Nucleus accumbens (tissue), 56 donors: Measurements from ENCODE around the gene NHERF2.
"Not testable (repeated sequence)": the region's sequence is repeated elsewhere in the genome, so short reads cannot be mapped to it uniquely, and the experiment has no call there.

Experiments
- DNase-seq, 56 donors: peaks; one replicate each; lab custom pipeline; 2025; lab: John Stamatoyannopoulos, UW

NHERF2 gene

DNA sequence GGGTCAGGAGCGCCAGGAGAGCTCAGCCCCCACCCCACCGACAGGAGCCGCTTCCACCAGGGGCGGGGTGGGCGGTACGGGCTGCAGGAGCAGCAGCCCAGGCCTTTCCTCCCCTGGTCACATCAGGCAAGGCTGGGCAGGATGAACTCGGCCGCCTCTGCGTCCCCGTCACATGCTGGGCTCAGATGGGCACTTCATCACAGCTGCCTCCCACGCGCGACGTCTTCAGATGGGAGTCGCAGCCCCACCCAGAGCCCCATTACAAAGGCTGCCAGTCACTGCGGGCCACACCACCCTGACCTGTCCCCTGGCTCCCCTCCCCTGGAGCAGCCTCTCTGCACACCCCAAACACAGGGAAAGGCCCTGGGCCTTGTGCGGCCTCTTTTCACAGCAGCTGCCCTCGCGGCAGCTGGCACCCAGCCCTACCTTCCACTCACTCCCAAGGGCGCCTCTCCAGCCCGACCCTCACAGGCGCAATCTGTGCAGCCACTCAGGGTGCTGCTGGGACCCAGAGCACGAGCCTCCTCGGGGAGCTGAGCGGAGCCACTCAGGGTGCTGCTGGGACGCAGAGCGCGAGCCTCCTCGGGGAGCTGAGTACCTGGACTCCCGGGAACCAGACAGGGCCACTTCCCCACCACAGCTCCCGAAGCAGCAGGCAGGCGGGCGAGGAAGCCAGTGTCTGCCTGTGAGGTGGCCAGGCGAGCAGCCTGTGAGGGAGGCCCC lies 21.7 kb upstream of the NHERF2 start:
- DNase-seq: no peak

DNA sequence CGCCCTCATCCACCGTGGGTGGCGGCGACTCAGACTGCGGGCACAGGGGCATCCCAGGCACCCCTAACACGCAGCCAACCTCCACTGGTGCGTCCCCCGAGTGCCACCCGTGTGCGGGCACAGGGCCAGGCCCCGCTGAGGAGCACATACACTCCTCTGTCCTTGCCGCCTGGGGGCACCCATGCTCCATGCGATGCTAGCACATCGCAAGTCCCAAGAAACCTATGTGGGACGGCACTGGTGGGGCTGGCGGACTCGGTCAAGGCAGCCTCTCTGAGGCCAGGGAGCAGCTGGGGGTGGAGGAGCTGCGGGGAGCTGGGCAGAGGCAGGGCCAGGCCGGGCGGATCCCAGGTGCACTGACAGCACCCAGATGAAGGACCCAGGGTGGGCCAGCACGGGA lies 21.1 kb upstream of the NHERF2 start:
- peak in 1 of 56 donors; percentile 38 for DNase-seq

DNA sequence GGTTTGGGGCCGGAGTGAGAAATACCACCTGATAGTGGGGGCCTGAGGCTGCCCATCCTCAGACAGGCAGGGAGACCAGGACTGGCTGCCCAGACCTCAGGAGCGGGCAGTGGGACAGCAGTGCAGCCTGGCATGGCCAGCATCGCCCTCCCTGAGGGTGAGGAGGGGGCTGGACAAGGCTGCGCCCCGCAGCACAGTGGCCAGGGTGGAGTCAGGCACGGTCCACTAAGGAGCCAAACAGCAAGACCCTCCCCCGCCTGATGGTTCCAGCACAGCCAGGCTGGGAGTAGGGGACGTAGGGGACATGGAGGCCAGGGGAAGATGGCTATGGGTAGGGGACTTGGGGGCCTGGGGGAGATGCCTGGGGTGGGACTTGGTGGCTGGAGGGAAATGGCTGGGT lies 20.4 kb upstream of the NHERF2 start:
- no peak for DNase-seq

DNA sequence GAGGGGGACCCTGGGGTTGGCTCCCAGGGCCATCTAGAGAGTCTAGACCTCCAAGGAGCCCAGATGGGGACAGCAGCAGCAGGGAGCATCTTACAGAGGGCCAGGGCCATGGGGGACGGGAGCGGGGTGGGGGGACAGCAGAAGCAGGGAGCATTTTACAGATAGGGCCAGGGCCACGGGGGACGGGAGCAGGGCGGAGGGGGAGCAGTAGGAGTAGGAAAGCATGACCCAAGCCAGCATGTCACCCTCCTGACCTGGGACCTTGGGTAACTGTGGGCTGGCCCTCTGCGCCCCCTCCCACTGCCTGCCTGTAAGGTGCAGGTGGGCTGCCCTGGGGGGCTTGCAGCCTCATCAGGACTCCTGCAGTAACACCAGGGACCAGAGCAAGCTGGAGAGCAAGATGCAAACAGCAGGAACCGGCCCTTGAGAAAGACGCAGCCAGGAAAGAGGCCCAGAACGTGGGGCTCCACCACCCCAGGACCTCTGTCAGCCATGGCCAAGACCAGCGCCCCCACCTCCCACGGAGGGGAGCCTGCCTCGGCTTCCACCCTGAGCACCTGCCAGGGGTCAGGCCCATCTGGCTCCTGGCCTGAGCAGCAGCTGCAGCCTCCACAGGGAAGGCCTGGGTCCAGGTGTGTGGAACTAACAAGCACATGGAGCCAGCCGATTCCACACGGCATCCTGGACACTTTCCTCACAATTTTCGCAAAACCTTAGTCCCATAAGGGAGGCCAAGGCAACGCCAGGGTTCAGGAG lies 19.4 kb upstream of the NHERF2 start:
- no peak for DNase-seq

DNA sequence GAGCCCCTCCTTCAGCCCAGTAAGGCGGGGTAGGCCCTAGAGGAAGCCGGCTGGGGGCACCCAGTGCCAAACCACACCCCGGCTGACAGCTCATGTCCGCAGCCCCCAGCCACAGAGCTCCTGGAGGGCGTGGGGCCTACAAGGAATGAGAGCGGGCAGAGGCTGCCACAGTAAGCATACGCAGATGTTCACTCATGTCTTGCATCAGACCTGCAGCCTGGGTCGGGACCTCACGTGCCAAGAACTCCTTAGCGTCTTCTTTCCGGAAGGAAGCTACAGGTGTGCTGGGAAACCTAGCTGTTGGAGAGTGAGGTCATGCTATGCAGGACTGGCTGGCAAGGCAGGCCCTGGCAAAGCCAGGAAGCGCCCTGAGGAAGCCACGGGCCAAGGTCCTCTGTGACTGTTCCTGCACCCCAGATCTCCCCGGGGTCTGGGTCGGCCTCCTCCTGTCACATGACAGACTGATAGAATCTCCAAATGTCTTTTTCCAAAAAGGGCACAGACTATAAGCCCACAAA lies 18.6 kb upstream of the NHERF2 start:
- DNase-seq: no peak

DNA sequence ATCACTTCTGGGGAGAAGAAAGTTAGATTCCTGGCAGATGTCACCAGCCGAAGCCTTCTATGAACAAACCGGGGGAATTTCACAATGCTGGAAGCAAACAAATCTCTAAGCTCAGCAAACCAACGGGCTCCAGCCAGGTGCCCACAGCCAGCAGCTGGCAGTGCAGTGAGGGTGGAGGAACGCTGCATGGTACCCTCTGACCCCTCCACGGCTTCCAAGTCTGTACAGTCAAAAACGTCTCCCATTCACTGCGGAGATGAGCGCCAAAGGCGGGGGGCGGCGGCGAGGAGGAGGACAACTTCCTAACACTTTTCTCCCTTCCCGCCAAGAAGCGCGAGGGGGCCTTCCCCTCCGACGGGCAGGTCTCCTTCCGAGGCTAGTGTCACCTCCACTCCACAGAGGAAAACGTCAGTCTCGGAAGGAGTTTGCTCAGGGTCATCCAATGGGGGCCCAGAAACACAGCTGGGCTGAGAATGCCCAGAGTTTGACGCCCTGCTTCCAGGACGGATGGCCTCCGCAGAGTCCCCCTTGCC lies 18.0 kb upstream of the NHERF2 start:
- DNase-seq: no peak

DNA sequence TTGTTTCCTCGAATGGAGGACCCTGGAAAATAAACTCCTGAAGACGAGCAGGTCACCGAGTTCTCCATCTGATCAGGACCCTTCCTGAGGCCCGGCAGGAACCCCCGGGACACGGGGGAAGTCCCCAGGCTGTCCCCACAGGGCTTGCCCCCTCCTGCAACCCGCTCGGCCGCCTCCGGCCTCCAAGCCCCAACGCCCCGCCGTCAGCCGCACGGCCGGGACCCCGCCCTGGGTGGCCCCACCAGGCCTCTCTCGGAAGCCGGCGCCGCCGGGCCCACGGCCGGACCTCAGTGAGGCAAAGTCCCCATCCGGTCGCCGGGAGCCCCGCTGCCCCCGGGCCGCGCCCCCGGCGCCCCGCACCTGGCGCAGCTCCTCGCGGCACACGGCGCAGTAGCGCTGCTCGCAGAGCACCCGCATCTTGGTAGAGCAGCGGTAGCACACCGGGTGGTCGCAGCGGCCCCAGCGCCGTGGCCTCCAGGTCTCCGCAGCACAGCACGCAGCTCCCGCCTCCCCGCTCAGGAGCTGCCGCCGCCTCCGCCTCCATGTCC lies 17.5 kb upstream of the NHERF2 start:
- peak in 1 of 56 donors; percentile 28 for DNase-seq

DNA sequence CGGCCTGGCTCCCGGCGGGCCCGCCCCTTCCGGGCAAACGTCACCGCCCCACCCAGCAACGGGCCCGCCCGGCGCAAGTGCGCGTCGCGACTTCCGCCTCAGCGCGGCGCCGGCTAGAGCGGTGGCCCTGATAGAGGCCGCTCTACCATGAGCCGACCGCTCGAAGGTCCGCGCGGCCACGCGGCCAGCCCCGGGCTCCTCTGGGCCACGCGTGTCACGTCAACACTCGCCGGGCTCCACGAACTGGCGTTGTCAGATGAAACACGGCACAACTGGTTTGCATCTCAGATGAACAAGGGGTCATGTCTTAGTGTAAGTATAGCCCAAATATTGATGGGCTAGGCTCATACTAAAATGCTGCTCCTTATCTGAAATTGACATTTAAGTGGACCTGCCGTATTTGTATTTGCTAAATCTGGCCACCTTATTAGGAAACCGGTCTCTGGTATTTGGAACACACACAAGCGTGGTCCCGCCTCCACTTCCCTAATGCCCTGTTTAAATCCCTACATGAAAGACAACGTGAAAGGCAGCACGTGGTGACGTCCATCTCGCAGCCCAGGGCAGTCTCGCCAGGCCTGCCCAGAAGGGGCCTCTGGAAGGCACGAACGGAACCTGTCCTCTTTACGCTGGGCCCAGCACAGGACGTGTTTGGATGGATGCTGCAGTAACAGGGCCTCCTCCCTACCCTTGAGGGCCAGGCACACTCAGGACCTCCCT lies 16.8 kb upstream of the NHERF2 start, which contains the start of gene ZNF598:
Gene ZNF598, minus strand, starts transcription at position 31 of the 720 bp plus-strand sequence.
- DNase-seq: peak in 54 of 56 donors; percentile 19 to 86 (median 68)

DNA sequence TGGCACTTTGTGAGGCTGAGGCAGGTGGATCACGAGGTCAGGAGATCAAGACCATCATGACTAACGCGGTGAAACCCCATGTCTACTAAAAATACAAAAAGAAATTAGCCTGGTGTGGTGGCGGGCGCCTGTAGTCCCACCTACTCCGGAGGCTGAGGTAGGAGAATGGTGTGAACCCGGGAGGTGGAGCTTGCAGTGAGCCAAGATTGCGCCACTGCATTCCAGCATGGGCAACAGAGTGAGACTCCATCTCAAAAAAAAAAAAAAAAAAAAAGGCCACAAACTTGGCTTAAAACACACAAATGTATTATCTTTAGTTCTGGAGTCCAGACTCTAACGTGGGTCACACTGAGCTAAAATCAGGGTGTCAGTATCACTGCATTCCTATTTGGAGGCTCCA lies 15.0 kb upstream of the NHERF2 start:
- not testable (repeated sequence) for DNase-seq

DNA sequence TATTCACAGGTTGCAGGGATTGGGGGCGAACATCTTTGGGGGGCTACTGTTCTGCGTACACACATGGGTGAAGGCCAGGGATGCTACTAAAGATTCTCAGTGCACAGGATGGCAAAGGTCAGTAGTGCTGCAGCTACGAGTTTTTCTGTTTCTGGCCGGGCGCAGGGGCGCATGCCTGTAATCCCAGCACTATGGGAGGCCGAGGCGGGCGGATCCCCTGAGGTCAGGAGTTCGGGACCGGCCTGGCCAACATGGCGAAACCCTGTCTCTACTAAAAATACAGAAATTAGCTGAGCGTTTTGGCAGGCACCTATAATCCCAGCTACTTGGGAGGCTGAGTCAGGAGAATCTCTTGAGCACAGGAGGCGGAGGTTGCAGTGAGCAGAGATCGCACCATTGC lies 13.2 kb upstream of the NHERF2 start:
- no peak for DNase-seq

DNA sequence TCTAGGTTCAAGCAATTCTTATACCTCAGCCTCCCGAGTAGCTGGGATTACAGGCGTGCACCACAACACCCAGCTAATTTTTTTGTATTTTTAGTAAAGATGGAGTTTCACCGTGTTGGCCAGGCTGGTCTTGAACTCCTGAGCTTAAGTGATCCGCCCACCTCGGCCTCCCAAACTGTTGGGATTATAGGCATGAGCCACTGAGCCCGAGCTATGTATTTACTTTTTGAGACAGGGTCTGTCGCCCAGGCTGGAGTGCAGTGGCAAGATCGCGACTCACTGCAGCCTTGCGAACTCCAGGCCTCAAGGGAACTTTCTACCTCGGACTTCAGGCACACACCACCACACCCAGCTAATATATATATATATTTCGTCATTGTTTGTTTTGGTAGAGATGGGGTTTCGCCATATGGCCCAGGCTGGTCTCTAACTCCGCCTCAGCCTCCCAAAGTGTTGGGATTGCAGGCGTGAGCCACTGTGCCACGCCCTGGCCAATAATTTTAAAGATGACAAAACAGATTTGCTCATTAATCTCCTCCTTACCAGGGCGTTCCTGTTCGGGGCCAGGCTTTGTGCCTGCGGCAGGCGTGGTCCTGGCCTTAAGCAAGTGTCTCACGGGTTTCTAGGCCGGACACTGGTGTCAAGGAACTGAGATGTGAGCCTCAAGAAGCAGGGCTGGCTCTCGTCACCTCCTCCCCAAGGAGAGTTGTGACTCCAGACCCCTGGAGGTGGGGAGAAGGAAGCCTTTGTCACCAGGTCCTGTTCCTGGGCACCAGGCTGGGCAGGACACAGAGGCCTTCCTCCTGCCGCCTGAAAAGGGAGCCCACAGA lies 11.4 kb upstream of the NHERF2 start:
- no peak for DNase-seq

DNA sequence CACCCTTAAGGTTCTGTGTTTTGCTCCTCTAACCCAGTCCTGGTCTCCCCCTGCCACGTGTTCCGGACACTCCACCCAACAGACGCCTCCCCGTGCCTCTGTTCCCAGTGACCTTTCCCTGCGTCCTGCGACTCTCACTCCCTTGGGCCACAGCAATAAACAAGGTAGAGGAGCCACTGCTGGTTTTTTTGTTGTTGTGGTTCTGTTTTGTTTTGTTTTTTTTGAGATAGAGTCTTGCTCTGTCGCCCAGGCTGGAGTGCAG lies 10.8 kb upstream of the NHERF2 start:
- no peak for DNase-seq

DNA sequence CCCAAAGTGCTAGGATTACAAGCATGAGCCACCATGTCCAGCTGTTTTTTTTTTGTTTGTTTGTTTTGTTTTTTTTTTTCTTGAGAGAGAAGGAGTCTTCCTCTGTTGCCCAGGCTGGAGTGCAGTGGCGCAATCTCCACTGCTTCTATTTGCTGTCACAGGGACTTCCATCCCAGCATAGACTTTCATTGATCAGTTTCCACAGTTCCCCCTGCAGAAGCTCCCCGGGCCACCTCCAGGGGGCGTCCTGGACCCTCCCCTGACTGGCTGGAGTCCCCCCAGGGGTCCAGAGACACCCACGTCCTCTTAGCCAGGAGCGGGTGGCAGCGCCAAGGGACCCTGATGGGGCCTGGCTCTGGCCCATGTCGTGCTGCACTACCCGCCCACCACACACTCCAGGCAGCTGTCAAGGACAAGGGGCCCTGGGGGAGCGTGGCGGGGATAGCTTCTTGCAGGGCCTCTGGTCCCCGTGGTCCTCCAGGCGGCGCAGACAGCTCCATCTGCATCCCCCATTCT lies 10.2 kb upstream of the NHERF2 start:
- no peak for DNase-seq

DNA sequence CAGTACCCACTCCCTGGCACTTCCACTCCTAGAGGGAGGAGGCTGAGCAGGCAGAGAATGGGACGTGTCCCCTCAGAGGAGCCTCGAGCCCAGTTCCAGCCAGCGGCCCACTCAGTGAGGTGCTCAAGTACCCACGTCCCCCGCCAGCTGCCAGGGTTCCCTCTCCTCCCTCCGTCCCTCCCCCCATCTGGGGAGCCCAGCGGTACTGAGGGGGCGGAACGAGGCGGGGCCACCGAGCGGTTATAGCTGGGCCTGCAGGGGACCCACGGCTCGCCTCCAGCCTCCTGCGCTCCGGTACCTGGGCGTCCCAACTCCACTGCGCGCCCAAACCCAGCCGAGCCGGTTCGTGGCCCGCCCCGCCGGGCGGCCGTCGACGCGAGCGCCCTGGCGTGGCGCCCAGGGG lies 7.2 kb upstream of the NHERF2 start, which contains the start of gene NPW:
Gene NPW, plus strand, starts transcription at position 268 of the 403 bp plus-strand sequence.
- no peak for DNase-seq

DNA sequence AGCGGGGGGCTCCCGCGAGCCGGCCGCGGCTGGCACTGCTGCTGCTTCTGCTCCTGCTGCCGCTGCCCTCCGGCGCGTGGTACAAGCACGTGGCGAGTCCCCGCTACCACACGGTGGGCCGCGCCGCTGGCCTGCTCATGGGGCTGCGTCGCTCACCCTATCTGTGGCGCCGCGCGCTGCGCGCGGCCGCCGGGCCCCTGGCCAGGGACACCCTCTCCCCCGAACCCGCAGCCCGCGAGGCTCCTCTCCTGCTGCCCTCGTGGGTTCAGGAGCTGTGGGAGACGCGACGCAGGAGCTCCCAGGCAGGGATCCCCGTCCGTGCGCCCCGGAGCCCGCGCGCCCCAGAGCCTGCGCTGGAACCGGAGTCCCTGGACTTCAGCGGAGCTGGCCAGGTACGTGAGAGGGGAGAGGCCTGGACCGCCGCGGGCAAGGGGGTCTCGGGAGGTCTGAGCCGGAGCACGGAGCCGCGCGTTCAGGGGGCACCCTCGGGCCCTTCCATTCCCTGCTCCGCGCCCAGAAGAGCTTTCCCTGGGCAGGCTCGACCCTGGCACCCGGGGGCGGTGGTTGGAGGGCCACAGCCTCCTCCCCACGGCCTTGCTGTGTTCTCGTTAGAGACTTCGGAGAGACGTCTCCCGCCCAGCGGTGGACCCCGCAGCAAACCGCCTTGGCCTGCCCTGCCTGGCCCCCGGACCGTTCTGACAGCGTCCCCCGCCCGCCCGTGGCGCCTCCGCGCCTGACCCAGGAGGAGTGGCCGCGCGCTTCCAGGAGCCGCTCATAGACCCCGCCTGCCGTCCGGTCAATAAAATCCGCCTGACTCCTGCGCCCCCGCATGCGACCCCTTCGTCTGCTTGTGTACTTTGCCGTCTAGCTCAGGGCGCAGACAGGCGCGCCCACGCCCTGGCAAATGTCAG lies 6.5 kb upstream of the NHERF2 start:
- DNase-seq: no peak

DNA sequence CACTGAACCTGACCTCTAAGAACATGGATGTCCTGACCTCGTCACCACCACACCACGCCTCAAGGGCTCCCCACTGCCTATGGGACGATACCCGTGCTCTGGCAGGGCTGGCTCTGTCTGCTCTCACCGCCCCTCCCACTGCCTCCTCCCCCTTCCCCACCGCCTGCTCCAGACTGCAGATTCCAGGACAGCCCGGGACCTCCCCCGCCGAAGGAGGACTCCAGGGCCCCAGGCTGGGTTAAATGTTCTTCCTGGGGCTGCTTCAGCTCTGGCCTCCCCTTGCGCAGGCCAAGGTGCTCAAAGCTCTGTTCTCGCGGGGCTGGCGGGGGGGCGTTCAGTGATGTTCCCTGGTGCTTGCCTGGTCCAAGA lies 4.0 kb upstream of the NHERF2 start:
- DNase-seq: no peak

DNA sequence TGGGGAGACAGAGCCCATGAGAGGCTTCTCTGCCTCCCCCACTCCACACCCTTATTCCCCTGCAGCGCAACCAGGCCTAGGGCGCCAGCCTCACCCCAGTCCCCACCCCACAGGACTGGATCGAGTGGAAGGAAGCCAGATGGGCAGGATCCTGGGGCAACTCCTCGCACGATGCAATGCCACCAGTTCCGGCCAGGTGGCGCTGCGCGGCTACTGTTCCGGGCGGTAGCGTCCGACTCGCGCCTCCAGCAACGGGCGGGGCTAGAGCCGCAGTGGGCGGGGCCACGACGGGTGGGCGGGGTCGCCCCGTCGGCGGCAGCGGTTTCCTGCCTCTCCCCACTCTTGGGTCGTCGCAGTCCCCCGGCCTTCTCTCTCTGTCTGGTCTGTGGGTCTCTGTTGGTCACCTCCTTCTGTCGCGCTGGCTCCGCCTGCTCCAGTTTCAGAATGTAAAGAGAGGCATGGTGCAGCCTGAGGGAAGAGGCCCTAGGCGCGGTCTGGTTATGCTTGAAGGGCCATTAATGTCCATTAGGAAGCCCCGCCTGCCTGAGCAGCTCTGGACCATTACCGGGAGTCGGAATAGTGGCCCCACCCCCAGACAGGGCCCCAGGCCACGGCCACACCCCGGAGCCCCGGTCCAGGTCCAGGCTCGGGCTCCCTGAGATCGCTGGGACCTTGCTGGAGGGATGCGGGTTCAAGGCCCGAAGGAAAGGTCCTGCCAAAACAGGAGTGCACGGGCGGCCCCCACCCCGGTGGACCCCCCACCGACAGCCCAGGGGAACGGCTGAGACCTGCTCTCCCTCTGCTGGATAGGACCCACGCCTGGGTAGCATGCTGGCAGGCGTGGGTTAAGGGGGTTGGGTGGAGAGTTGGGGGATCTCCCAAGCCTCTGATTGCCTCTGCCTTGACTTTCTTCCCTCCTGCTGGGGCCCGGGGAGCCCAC lies 3.3 kb upstream of the NHERF2 start:
- DNase-seq: peak in 55 of 56 donors; percentile 33 to 97 (median 83)
